ENCODE results near the gene RNF113B.

GRCh38 chr13:98169331-98169730 lies 7.7 kb downstream of the RNF113B start:
- TF ChIP-seq CTCF (IDR thresholded peaks at IDR 0.05) (no peak), POLR2A (IDR thresholded peaks at IDR 0.05) (no peak)

Measured in adrenal gland (tissue), 5 donors.